GM18868 (cell line): Measurements from ENCODE around the gene MTUS2.
"Not testable (repeated sequence)": the region's sequence is repeated elsewhere in the genome, so short reads cannot be mapped to it uniquely, and the experiment has no call there.

ENCODE experiments used
- ATAC-seq: cut with Tn5 transposase; IDR thresholded peaks from one replicate; pipeline ENCODE4 v1.9.1; 2021; ENCODE audit warnings: mild to moderate bottlenecking, moderate library complexity; ENCODE audit not compliant: unreplicated experiment

Gene MTUS2

GRCh38 chr13:29210676-29211075 lies 390.5 kb downstream of the MTUS2 start:
- no peak for ATAC-seq

DNA sequence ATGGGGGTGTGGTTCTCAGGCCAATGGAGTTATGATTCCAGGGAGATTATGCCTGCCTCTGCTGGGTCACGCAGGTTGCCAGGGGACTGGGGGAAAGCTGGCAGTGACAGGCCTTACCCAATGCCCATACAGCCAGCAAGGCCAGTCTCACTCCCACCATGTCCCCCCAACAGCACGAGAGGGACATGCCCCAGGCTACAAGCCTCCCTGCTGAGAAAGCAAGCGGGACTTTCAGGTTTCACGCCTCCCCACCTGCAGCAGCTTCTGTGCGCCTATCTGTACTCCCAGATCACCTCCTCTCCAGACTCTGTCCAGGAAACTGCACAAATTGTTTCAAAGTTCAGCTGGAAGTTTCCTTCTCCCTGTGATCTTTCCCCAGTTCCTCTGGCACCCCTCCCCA lies 391.0 kb downstream of the MTUS2 start:
- not testable (repeated sequence) for ATAC-seq

DNA sequence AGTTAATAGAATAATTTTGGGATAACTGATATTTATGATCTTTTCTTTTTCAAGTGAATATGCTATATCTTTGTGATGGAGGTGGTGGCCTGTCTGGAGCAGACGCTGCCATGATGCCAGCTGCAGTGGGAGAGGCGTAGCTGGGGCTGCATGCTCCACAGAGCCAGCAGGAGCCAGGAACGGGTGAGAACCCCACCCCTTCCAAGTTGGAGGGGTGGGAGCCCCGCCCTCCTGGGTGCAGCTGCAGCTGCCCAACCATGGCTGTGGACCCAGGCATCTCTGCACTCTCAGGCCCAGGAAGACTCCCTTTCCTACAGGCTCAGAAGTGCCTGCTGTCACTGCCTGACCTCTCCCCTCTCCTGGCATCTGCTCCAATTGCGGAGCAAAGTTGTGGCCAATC lies 402.3 kb downstream of the MTUS2 start:
- ATAC-seq = no peak

GRCh38 chr13:29224206-29224605 lies 404.1 kb downstream of the MTUS2 start:
- ATAC-seq = no peak

GRCh38 chr13:29227576-29227975 lies 407.4 kb downstream of the MTUS2 start:
- no peak for ATAC-seq

- no peak for ATAC-seq
Measured at GRCh38 chr13:29230299-29230845, 410.2 kb downstream of the MTUS2 start.

DNA sequence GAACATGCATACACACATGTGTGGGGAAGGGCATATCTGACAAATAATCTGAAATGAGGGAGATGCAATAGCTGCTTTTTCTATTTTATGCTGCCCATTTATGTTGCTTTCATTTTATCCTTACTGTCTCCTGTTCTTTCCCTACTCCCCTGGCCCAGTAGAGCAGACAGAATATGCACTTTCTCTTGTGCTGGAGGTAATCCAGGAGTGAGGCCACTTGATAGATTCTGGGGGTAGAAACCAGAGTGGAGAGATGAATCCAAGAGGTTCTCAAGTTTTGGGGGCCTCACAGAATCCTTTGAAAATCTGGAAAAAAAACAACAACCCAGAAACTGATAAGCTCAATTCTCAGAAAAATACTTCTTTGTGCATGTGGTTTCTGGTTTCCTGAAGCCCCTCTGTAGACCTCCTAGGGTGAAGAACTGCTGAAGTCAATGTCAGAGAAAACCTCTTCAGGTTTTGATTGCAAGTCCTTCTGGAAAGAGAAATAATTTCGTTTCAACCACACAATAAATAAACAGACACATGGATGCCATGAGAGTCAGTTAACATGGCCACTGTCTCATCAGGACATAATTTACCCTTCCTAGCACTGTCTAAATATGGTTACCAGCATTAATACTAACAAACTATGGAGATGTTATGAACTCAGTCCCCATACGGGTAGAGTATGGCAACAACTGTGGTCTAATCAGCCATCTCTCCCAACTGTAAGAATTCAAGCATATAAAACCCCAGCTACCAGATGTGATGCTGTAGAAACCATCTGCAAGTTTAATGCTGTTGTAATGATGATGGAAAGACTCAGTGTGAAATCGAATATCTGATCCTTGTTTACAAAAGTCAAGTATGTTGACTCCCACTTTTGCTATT lies 419.8 kb downstream of the MTUS2 start:
- ATAC-seq = no peak

GRCh38 chr13:29254626-29255370 lies 434.7 kb downstream of the MTUS2 start:
- peak; percentile 72 for ATAC-seq

GRCh38 chr13:29255567-29255966 lies 435.4 kb downstream of the MTUS2 start:
- ATAC-seq = no peak

DNA sequence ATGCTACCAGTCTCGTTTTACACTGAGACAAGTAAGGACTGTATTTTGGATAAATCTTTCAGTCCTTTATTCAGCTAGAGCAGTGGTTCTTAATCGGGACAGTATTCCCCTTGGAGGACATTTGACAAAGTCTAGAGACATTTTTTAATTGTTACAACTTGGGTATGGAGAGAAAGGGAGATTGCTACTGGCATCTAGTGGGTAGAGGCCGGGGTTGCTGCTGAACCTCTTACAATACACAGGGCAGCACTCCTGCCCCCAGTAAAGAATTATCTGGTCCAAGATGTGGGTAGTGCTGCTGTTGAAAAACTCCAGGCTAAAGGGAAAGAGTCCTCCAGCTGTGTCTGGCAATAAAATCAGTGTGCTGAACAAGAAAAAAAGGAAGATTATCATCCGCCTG lies 440.5 kb downstream of the MTUS2 start:
- no peak for ATAC-seq

DNA sequence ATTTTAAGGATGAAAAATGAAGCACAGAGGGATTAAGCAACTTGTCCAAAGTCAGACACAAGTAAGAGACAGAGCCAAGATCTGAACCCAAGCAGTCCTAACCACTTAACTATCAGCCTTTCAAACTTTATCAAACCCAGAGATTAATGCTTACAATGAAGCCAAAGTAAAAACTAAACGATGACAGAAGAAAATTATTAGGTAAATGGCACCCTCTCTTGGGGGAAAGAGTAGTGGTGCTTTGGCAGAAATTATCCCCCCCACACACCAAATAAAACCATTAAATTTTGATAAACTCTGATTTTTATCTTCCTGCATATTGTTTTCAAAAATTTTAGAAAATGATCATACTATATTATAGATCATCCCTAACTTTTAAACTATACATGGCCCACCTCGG lies 446.1 kb downstream of the MTUS2 start:
- no peak for ATAC-seq

DNA sequence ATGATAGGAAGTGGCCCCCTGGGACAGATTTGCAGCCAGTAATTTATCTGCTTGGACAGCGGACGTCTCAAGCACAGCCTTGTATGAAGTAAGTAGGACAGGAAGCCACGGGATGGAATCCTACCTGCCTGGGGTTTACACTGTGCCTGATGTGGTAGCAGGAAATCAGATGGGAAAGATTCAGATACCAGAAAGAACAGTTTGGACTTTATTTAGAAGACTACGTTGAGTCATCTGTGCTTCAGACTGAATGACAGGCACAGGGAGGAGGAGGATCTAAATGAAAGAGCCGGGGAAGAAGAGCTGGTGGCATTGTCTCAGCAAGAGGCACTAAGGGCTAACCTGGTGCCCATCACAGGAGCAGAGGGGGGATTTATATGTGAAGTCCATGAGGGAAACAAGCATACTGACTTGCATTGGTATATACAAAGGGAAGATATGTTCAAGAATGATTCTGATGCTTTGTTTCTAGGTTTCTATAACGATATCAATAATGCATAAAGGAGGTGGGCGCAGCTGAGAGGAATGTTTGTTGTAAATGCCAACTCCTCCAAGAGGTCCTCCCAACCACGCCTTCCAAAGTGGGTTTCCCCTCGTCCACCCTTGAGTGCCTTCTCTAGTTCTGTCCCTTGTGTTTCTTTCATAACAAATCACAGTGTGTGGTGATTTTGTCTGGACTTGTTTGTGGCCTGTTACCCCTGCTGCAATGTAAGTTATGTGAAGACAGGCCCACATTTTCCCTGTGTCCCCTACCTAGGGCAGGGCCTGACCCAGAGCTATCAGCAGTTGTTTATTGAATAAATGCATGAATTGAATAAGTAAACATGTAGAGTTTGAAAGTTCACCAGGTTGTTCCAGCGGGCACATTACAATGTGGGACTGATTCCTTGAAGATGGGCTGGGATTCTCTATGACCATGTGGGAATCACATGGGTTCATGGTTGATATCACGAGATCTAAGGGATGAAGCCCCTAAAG lies 446.9 kb downstream of the MTUS2 start:
- ATAC-seq = no peak

GRCh38 chr13:29270271-29270985 lies 450.3 kb downstream of the MTUS2 start:
- no peak for ATAC-seq

DNA sequence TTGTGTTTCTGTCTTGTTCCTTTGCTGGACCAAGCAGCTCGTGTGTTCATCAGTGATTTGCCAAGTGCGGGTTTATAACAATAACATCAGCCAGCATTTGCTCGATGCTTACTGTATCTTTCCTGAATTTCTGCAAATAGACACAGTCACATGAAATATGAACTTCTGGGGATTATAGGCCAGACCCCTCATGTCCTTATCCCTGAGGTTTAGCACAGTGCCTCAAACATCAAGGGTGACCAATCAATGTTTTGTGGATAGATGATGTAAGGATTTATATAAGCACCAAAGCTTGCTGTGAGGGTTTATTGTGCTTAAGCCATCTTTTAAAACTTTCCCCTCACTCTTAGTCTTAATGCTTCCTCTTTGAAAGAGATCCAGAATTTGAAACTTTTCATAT lies 451.5 kb downstream of the MTUS2 start:
- ATAC-seq = no peak

DNA sequence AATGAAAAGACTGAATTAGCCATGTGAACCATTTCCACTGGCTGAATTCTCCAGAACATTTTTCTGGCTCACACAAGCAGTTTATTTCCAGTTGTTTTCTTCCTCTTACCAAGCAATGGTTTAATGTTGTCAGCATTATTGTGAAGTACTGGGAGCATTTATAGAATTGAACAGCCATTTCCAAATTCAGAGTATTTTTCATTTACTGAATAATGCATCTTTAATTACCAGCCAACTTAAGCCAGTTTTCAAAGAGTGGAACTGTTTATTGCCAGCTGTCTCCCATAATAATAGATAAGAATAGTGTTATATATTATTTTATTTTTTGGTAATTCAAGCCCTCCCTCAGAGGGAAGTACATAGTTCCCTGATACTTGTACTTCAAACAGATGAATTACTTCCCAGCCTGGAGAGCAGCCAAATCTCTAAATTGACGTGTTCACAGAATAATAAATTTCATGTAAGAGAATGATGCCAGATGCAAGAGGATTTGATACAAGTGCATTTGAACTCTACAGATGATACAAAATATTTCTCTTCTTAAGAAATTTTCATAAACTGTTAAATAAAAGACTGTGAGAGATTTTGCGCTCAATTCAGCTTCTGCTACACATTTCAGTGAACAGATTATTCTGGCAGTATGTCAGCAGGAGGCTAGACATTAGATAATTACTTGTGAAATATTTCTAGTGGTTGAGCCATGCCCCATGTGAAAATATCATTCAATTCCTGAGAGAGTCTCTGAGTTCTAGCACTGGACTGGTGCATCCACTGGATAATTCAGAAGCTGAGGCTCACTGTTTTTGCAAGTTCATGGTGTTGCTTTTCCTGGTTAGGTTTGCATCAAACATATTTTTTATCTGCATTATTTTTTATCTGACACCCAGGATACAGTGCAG lies 459.5 kb downstream of the MTUS2 start:
- no peak for ATAC-seq

GRCh38 chr13:29281932-29282495 lies 461.9 kb downstream of the MTUS2 start:
- ATAC-seq = no peak

DNA sequence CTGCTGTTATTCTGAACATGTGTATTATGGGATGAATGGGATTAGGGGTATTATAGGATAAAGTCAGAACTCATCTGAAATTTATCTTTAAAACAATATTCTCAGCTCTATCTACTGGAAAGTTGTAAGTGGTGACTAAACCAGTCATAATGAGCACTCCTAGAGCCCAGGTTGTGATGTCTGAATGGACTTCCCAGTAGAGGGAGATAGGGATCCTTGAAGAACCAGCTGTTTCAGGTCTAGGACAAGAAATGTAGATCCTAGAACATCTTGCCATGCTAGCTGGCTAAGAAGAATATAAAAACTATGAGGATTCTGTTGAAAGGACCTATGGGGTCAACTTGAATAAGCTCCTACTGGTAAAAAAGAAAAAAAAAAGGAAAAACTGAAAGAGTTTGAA lies 464.6 kb downstream of the MTUS2 start:
- no peak for ATAC-seq

- ATAC-seq = no peak
Measured at GRCh38 chr13:29287237-29287636, 467.1 kb downstream of the MTUS2 start.

- ATAC-seq = no peak
Measured at GRCh38 chr13:29292045-29292444, 471.9 kb downstream of the MTUS2 start.
